GM18861 (cell line): Measurements from ENCODE around the gene ARHGEF7.
"Not testable (repeated sequence)": the region's sequence is repeated elsewhere in the genome, so short reads cannot be mapped to it uniquely, and the experiment has no call there.

Source experiments
- ATAC-seq: cut with Tn5 transposase; IDR thresholded peaks from one replicate; pipeline ENCODE4 v1.9.1; 2021; ENCODE audit not compliant: unreplicated experiment

ARHGEF7 gene

DNA sequence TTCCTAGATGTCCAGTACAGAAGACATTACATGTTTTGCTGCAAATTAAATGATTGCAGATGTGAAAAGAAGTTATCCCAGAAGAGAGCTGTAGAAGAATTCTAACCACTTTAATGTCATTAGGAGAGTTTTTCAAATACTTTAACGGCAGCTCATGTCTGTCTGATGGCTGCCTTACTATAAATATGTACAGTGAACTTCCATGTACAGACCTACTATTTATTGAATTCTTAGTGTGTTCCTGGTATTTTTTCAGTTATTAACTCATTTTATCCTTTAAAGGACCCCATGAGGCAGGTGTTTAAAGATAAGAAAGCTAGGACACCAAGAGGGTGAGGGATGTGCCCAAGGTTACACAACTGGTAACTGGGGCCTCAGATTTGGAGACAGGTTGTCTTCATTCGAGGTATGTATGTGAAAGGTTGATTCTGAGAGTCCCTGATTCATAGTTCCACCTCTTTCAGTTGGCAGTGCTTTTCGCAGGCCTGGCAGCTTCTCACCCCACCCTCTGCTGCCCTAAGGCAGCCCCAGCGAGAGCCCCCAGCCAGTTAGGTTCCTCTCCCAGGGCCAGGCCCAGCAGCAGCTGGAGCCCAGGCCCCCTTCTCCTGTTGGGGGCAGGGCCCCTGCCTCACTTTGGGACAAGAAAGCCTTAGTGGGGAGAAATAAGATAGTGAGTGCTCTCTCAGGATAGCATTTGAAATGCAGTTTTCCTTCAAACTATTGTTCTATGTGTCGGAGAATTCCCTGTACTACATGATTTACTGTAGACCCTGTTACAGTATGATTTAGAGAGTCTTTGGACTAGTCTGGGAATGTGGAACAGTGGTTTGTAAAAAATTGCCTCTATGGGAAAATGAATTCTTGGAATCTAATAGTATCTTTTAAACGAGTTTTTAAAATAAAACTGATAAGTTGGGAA is 137.6 kb downstream of the ARHGEF7 start:
- ATAC-seq = no peak

- ATAC-seq = no peak
These were observed 138.3 kb downstream of the ARHGEF7 start for GRCh38 chr13:111253365-111253872.

DNA sequence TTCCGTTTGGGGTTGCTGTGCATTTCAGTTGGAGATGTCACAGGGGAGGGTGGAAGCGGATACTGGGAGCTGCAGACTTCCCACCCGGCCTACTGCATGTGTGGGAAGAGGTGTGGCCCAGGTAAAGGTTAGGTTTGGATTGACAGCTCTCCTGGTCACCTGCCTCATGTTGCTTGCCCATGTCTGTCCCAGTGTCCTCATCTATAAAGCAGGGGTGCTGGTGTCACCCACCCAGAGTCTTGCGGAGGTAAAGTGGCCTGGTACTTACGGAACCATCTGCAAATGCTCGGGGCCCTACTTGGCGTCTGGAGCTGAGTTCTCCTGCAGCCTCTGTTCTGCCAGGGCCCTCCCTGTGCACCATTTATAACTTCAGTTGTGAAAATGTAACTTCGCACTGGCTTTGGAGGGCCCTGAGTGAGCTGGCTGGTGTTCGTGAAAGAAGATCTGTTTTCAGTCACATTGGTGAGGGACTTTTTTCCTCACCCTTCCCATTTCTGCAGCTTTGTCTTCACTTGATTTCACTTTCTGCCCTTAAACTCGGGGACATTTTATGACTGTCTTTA is 140.2 kb downstream of the ARHGEF7 start:
- no peak for ATAC-seq

DNA sequence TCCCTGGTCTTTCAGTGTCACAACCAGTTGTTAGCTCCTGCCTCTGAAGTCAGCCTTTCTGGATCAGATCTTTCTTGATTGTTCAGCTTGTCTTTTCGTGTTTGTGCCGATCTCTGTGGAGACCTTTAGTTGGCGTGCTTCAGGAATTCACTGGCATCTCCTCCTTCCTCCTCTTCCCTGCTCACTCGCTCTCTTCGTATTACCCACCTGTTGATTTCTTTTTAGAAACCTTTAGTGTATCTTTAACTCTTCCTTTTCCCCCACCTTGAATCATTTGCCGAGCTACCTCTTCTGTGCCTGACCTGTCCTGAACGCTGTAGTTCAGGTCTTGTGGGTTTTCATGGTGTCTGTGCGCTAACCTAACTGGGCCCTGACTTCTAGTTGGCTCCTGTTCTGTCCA is 141.3 kb downstream of the ARHGEF7 start:
- ATAC-seq = no peak

- ATAC-seq = no peak
These were observed 141.8 kb downstream of the ARHGEF7 start for GRCh38 chr13:111256946-111257345.

- not testable (repeated sequence) for ATAC-seq
These were observed 142.8 kb downstream of the ARHGEF7 start for GRCh38 chr13:111257899-111258298.

- no peak for ATAC-seq
These were observed 143.5 kb downstream of the ARHGEF7 start for GRCh38 chr13:111258637-111259036.

- no peak for ATAC-seq
These were observed 143.9 kb downstream of the ARHGEF7 start for GRCh38 chr13:111259058-111259457.

DNA sequence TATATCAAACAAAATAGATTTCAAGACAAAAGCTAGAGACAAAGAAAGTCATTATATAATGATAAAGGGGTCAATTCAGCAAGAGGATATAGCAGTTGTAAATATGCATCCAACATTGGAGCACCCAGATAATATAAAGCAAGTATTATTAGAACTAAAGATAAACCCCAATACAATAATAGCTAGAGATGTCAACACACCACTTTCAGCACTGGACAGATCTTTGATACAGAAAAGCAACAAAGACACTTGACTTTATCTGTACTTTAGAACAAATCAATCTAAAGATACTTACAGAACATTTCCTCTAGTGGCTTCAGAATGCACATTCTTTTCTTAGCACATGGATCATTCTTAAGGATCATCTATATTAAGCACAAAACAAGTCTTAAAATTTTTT is 146.2 kb downstream of the ARHGEF7 start:
- ATAC-seq = no peak

- ATAC-seq = no peak
These were observed 147.2 kb downstream of the ARHGEF7 start for GRCh38 chr13:111262281-111262680.

DNA sequence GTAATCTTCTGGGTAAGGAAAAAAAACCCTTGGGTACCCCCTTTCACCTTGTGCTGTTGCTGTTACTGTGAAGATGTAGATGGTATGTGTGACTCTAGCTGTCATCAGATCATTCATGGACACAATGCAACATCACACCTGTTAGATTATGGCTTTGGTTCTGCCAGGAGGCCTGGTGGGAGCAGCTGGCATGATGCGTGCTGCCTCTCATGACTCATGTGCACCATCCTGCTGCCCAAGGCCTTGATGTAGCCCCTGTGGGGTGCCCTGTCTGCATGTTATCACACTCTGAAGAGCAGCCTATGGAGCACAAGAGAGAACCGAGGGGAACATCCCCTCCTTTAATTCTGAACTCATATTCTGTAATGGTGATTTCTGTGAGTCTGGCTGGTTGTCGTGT is 147.6 kb downstream of the ARHGEF7 start:
- ATAC-seq = no peak

GRCh38 chr13:111263566-111263965 is 148.5 kb downstream of the ARHGEF7 start:
- no peak for ATAC-seq

- no peak for ATAC-seq
These were observed 150.0 kb downstream of the ARHGEF7 start for GRCh38 chr13:111265006-111265700.

DNA sequence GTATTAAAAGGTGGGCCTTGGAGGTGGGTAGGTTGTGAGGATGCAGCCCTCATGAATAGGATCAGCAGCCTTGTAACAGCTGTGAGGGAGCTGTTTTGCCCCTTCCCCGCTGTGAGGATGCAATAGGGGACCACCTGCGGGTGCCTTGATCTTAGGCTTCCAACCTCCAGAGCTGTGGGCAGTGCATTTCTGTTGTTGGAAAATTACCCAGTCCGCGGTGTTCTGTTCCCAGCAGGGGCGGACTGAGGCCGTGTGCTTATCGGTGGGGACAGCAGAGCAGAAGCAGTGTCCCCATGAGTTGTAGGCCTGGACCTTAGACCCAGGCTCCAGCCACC is 150.6 kb downstream of the ARHGEF7 start:
- ATAC-seq = no peak

- no peak for ATAC-seq
These were observed 152.1 kb downstream of the ARHGEF7 start for GRCh38 chr13:111267205-111267604.

GRCh38 chr13:111267784-111268183 is 152.7 kb downstream of the ARHGEF7 start:
- no peak for ATAC-seq

- ATAC-seq = no peak
These were observed 154.4 kb downstream of the ARHGEF7 start for GRCh38 chr13:111269508-111269907.

- ATAC-seq = no peak
These were observed 155.0 kb downstream of the ARHGEF7 start for GRCh38 chr13:111270126-111270525.

- no peak for ATAC-seq
These were observed 155.9 kb downstream of the ARHGEF7 start for GRCh38 chr13:111270765-111271698.

GRCh38 chr13:111272117-111272516 is 157.0 kb downstream of the ARHGEF7 start:
- no peak for ATAC-seq

GRCh38 chr13:111275382-111275781 is 160.3 kb downstream of the ARHGEF7 start:
- ATAC-seq = no peak
